ENCODE measurements around the gene LAMA3. TPM values are rescaled to one million over a fixed set of nuclear protein-coding genes. Genes with fewer than 3 reads are reported as not detected.
"Not testable (repeated sequence)": the region's sequence is repeated elsewhere in the genome, so short reads cannot be mapped to it uniquely, and the experiment has no call there.

The LAMA3 gene
- total RNA-seq, 1 donor from 2014 or later = 1.9 TPM

DNA sequence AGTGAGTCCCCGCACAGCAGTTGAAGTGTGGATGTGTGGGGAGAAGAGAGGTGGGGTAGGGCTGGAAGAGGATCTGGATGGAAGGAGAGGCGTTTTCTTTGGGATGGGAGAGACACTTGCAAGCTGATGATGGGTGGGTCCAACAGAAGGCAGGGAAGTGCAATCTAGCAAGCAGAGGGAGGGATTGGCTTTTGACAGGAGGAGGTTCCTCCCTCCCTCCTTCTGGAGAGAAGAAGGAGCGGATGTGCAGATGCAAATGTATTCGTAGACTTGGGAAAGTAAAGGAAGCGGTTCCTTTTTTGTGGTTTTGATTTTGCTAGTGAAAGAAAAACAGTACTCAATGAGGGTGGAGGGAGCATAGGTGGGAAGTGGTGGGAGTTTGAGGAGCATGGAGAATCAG is 48.9 kb downstream of the LAMA3 start:
- Mint-ChIP-seq H3K36me3 (ENCODE audit: low read depth) (no peaks in the 10 kb centered on the region), H3K4me1 (ENCODE audit: low read depth) (peaks cover 41% of the 10 kb centered on the region), H3K4me3 (ENCODE audit: unreplicated experiment) (no peak overlapping the region), H3K27ac (ENCODE audit: unreplicated experiment) (no peak overlapping the region), H3K27me3 (ENCODE audit: low read depth) (no peaks in the 10 kb centered on the region), H3K9me3 (ENCODE audit: low read depth) (no peaks in the 10 kb centered on the region)
- DNase-seq (ENCODE audit: low spot score) = no peak
- TF ChIP-seq, protein P1, sequence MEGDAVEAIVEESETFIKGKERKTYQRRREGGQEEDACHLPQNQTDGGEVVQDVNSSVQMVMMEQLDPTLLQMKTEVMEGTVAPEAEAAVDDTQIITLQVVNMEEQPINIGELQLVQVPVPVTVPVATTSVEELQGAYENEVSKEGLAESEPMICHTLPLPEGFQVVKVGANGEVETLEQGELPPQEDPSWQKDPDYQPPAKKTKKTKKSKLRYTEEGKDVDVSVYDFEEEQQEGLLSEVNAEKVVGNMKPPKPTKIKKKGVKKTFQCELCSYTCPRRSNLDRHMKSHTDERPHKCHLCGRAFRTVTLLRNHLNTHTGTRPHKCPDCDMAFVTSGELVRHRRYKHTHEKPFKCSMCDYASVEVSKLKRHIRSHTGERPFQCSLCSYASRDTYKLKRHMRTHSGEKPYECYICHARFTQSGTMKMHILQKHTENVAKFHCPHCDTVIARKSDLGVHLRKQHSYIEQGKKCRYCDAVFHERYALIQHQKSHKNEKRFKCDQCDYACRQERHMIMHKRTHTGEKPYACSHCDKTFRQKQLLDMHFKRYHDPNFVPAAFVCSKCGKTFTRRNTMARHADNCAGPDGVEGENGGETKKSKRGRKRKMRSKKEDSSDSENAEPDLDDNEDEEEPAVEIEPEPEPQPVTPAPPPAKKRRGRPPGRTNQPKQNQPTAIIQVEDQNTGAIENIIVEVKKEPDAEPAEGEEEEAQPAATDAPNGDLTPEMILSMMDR (IDR thresholded peaks at IDR 0.05) = no peak

GRCh38 chr18:23738575-23738974 is 49.3 kb downstream of the LAMA3 start:
- Mint-ChIP-seq H3K27ac (ENCODE audit: unreplicated experiment) (no peak overlapping the region), H3K36me3 (ENCODE audit: low read depth) (no peaks in the 10 kb centered on the region), H3K4me3 (ENCODE audit: unreplicated experiment) (no peak overlapping the region), H3K9me3 (ENCODE audit: low read depth) (no peaks in the 10 kb centered on the region), H3K4me1 (ENCODE audit: low read depth) (peaks cover 41% of the 10 kb centered on the region), H3K27me3 (ENCODE audit: low read depth) (no peaks in the 10 kb centered on the region)
- TF ChIP-seq, protein P1 (IDR thresholded peaks at IDR 0.05) = no peak
- DNase-seq (ENCODE audit: low spot score) = no peak

DNA sequence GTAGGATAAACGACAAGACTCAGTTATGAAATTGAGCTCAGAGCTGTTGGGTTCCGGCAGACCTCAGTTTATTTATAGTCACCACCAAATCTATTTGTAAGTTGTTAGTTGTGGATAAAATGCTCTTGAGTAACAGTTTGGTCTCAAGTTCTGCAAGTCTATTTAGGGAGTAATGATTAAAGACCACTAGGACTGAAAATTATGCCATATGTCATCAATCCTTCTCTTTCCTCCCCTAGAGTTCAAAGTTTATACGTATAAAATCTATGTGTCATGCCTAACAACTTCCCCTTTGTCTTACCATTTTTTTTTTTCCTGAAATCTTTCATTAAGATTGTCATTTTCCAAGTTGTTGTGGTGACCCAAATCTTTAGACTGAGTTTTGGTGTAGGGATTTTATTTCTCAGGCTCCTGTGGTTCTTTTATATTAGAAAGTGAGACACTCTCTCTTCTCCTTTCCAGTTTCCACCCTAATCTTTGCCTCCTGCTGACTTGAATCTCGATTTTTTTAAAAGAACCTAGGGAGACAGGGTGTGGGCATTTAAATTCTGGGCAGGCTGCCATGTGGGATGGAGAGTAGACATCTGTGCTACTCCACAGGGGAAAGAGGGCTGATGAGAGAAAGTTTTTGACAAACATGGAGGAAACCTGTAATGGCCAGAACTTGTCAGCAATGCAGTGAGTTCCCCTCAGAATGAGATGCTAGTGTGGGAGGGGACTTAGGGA is 51.0 kb downstream of the LAMA3 start:
- TF ChIP-seq, protein P1 (IDR thresholded peaks at IDR 0.05) = no peak
- no peaks in the 10 kb centered on the region for H3K36me3 Mint-ChIP-seq (ENCODE audit: low read depth)
- no peaks in the 10 kb centered on the region for H3K27me3 Mint-ChIP-seq (ENCODE audit: low read depth)
- no peak overlapping the region for H3K4me3 Mint-ChIP-seq (ENCODE audit: unreplicated experiment)
- peak overlapping the region; percentile 69 for H3K27ac Mint-ChIP-seq (ENCODE audit: unreplicated experiment)
- no peaks in the 10 kb centered on the region for H3K9me3 Mint-ChIP-seq (ENCODE audit: low read depth)
- no peak for DNase-seq (ENCODE audit: low spot score)
- peaks cover 35% of the 10 kb centered on the region for H3K4me1 Mint-ChIP-seq (ENCODE audit: low read depth)

- H3K36me3 Mint-ChIP-seq (ENCODE audit: low read depth); H3K27ac Mint-ChIP-seq (ENCODE audit: unreplicated experiment); DNase-seq (ENCODE audit: low spot score); H3K27me3 Mint-ChIP-seq (ENCODE audit: low read depth); H3K4me3 Mint-ChIP-seq (ENCODE audit: unreplicated experiment); H3K9me3 Mint-ChIP-seq (ENCODE audit: low read depth): not testable (repeated sequence)
- peaks cover 34% of the 10 kb centered on the region for H3K4me1 Mint-ChIP-seq (ENCODE audit: low read depth)
These were observed 52.7 kb downstream of the LAMA3 start for GRCh38 chr18:23741967-23742366.

DNA sequence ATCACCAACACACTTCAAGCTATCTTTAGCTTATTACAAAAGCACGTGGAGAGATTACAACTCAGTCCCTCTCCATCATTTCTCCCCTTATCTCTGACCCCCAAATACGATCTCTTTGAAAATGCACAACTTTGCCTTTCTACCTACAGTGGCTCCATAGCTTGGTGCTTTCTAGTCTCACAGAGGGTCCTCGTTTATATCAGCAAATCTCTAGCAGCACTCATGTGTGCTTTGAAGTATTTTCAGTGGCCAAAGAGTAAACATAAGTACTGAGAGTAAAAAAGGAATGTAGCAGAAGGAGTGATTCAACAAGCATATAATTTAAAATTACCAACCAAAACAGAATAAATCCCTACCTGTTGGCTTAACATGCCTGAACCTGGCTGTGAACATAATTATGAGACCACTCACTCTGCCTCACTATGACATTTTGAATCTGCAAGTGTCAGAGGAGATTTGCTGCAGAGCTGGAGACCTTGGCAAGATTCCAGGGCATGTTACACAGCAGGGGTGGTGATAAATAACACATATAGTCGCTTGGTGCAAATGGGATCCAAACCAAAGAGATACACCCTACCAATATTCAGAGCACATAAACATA is 54.6 kb downstream of the LAMA3 start:
- Mint-ChIP-seq H3K4me3 (ENCODE audit: unreplicated experiment) (no peak overlapping the region), H3K27ac (ENCODE audit: unreplicated experiment) (no peak overlapping the region), H3K27me3 (ENCODE audit: low read depth) (no peaks in the 10 kb centered on the region), H3K9me3 (ENCODE audit: low read depth) (no peaks in the 10 kb centered on the region), H3K36me3 (ENCODE audit: low read depth) (no peaks in the 10 kb centered on the region), H3K4me1 (ENCODE audit: low read depth) (peaks cover 29% of the 10 kb centered on the region)
- TF ChIP-seq, protein P1 (IDR thresholded peaks at IDR 0.05) = no peak
- no peak for DNase-seq (ENCODE audit: low spot score)

- Mint-ChIP-seq H3K36me3 (ENCODE audit: low read depth) (peaks cover 2% of the 10 kb centered on the region), H3K4me3 (ENCODE audit: unreplicated experiment) (no peak overlapping the region), H3K9me3 (ENCODE audit: low read depth) (no peaks in the 10 kb centered on the region), H3K27me3 (ENCODE audit: low read depth) (no peaks in the 10 kb centered on the region), H3K4me1 (ENCODE audit: low read depth) (peaks cover 19% of the 10 kb centered on the region), H3K27ac (ENCODE audit: unreplicated experiment) (no peak overlapping the region)
- no peak for DNase-seq (ENCODE audit: low spot score)
- TF ChIP-seq, protein P1 (IDR thresholded peaks at IDR 0.05) = no peak
These were observed 56.1 kb downstream of the LAMA3 start for GRCh38 chr18:23745366-23745765.

Measured in chondrocyte (in vitro differentiated cells).